ENCODE results near the gene PRR20A.
"Not testable (repeated sequence)": the region's sequence is repeated elsewhere in the genome, so short reads cannot be mapped to it uniquely, and the experiment has no call there.

PRR20A gene

DNA sequence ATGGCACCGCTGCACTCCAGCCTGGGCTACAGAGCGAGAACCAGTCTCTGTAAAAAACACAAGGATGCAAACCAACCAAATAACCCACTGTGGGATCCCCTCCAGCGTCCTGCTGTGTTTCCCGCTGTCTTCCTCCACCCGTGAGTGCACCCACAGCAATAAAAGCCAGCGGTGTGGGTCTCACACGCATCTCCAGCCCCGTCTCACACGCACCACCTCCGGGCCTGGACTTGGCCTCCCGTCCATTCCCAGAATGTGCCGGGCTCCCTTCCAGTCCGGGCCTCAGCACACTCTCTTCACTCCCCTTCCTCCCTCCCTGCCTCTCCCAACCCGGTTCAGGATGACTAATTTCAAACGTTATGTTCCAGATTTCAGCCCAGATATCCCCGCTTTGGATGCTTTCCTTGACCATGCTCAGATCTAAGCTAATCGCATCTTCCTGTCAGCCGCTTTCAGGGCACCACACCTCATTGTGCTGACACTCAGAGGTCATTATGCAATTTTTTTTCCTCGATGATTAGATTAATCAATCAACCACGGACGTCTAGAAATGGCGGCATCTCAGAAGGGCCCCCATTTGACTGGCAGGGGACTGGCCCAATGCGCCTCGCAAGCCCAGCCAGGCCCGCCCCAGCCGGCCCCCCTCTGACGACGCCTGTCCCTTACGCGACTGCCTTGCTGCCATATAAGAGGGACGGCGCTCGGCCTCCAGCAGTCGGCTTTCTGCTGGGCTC is at the start of gene PRR20A:
Gene PRR20A, plus strand, starts transcription at position 684 of the 734 bp plus-strand sequence. CDS start 387 bp downstream, outside the sequence.
- not testable (repeated sequence) for DNase-seq

DNA sequence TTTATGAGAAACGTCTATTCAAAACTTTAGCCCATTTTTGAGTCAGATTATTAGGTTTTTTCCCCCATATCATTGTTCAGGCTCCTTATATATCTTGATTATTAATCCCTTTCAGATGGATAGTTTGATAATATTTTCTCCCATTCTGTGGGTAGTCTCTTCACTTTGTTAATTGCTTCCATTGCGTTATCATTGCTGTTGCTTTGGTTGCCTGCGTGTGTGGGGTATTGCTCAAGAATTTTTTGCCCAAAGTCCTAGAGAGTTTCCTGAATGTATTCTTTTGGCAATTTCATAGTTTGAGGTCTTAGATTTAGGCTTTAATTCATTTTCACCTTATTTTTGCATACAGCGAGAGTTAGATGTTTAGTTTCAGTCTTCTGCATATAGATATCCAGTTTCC is 25.8 kb upstream of the PRR20A start:
- DNase-seq = no peak

DNA sequence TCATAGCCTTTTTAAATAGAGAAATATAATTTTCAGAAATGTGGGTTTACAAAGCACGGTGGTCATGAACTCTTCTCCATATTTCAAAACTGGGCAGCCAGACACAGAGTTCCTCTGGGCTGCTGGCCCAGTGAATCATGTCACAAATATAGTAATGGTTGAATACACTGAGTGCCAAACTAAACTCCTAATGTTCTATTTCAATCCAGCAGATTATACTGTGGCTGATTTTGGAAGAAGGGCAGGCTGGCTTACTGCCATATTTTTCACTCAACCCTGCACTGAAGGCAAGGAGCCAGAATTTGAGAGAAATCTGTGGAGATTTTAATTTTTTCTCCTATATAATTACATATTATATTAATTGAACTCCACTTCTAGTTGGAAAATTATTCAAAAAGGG is 17.0 kb upstream of the PRR20A start:
- no peak for DNase-seq

DNA sequence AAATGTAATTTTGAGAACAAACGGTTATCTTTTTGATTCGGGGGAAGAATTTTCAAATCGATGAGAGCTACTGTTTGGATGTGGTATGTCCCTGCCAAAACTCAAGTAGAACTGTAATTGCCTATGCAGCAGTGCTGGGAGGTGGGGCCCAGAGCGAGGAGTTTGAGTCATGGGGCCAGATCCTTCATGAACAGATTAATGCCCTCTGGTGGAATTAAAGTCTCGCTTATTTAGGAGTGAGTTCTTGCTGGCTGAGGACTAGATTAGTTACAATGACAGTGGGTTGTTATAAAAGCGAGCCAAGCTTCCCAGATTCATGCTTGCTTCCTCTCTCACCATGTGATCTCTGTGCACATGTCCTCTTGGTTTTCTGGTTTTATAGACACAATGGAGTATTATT is 11.8 kb upstream of the PRR20A start:
- no peak for DNase-seq

DNA sequence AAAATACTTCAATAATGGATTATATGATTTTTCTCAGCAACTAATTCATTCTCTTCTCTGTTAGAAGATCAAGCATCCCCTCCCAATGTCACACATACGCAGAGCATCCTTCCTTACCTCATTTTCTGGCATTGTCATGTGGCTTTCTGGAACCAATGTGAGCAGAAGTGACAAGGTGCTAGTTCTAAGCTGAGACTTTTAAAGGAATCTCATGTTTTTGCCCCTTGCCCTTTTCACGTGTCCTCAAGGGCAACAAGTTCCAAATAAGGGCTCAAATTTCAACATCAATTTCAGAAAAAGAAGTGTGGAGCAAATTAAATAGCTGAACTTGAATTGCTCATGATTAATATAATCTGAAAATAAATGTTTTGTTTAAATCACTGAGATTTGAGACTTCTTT is 4.6 kb upstream of the PRR20A start:
- DNase-seq = no peak

DNA sequence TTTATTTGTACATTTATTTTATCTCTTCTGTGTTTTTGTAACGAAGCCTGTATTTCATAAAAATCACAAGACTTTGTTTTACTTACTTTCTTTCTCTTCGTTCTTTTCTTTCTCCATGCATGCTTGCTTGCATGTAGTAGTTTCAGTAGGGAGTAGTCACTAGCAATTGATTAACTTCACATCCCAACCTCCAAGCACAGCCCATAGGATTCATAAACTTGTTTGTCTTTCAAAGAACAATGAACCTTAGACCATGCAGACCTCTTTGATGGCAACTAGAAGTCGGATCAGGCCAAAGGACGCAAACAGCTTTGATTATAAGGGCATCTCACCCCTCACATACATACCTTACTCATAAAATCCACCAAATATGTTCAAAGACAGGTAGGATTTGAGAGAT is 3.1 kb upstream of the PRR20A start:
- DNase-seq = no peak

DNA sequence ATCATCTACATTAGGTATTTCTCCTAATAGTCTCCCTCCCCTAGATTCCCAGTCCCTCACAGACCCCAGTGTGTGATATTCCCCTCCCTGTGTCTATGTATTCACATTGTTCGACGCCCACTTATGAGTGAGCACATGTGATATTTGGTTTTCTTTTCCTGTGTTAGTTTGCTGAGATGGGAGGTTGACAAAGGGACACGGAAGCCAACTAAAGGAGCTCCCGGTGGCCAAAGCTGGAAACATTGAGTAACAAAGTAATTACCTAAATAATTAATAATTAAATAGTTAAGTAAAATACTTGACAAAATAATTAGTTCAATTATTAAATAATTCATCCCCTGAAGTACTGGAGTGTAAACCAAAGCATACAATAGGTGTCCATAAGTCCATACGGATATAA is 1.7 kb upstream of the PRR20A start:
- no peak for DNase-seq

DNA sequence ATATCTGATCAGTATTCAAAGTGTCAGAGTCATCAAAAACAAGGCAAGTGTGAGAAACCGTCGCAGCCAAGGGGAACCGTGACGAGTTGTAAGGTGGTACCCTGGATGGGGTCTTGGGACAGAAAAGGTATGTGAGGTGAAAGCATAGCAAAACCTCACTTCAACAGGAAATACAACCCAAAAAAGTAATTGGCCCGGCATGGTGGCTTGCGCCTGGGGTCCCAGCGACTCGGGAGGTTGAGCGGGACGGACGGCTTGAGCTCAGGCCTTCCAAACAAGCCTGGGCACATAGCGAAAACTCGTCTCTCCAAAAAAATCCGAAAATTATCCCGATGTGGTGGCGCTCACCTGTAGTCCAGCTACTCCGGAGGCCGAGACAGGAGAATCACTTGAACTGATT is 937 bp upstream of the PRR20A start:
- DNase-seq = not testable (repeated sequence)

DNA sequence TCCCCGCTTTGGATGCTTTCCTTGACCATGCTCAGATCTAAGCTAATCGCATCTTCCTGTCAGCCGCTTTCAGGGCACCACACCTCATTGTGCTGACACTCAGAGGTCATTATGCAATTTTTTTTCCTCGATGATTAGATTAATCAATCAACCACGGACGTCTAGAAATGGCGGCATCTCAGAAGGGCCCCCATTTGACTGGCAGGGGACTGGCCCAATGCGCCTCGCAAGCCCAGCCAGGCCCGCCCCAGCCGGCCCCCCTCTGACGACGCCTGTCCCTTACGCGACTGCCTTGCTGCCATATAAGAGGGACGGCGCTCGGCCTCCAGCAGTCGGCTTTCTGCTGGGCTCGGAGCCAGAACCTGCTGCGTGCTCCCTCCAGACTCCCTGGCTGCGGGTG is 6.5 kb downstream of the PRR20A start, which contains the start of gene PRR20B:
Gene PRR20B, plus strand, starts transcription at position 301 of the 400 bp plus-strand sequence. CDS start 387 bp downstream, outside the sequence.
- not testable (repeated sequence) for DNase-seq

DNA sequence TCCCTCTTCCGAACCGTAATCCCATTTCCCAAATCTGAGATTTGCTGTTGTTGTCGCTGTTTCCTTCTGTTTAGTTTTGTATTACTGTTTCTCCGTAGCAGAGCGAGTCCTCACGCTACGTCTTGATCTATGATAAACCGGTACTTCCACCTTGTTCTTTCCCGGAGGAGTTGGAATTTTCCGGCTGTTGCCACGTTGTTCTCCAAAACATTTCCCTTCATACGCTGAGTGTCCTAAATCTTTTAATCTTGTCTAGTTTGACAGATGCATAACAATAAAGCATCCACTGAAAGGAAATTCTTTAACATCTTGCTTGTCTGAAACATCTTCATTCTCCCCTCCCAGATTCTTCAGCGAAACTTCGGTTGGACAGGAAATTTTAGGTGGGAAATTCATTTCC is 7.4 kb downstream of the PRR20A start:
- not testable (repeated sequence) for DNase-seq

DNA sequence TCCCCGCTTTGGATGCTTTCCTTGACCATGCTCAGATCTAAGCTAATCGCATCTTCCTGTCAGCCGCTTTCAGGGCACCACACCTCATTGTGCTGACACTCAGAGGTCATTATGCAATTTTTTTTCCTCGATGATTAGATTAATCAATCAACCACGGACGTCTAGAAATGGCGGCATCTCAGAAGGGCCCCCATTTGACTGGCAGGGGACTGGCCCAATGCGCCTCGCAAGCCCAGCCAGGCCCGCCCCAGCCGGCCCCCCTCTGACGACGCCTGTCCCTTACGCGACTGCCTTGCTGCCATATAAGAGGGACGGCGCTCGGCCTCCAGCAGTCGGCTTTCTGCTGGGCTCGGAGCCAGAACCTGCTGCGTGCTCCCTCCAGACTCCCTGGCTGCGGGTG is 13.0 kb downstream of the PRR20A start, which contains the start of gene PRR20C:
Gene PRR20C, plus strand, starts transcription at position 301 of the 400 bp plus-strand sequence. CDS start 387 bp downstream, outside the sequence.
- DNase-seq = not testable (repeated sequence)

DNA sequence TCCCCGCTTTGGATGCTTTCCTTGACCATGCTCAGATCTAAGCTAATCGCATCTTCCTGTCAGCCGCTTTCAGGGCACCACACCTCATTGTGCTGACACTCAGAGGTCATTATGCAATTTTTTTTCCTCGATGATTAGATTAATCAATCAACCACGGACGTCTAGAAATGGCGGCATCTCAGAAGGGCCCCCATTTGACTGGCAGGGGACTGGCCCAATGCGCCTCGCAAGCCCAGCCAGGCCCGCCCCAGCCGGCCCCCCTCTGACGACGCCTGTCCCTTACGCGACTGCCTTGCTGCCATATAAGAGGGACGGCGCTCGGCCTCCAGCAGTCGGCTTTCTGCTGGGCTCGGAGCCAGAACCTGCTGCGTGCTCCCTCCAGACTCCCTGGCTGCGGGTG is 19.6 kb downstream of the PRR20A start, which contains the start of gene PRR20D:
Gene PRR20D, plus strand, starts transcription at position 301 of the 400 bp plus-strand sequence. CDS start 387 bp downstream, outside the sequence.
- DNase-seq = not testable (repeated sequence)

DNA sequence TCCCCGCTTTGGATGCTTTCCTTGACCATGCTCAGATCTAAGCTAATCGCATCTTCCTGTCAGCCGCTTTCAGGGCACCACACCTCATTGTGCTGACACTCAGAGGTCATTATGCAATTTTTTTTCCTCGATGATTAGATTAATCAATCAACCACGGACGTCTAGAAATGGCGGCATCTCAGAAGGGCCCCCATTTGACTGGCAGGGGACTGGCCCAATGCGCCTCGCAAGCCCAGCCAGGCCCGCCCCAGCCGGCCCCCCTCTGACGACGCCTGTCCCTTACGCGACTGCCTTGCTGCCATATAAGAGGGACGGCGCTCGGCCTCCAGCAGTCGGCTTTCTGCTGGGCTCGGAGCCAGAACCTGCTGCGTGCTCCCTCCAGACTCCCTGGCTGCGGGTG is 26.2 kb downstream of the PRR20A start, which contains the start of gene PRR20E:
Gene PRR20E, plus strand, starts transcription at position 301 of the 400 bp plus-strand sequence. CDS start 387 bp downstream, outside the sequence.
- not testable (repeated sequence) for DNase-seq

DNA sequence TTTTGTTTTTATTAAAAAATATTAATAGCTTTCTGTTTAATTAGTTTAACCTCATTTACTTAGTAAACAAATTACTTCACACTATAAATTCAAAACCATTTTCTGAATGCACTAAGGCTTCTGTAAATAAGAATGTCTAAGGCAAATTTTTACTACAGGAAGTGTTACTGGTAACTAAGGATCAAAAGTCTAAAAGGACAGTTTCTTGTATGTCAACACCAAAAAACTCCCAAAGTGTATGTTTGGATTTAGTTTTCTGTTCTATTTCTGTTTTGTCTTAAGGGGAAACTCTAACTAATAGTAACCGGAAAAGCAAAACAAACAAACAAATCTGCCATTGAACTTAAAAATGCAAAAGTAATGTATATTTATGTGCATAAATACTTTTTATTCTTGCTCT is 50.9 kb downstream of the PRR20A start:
- no peak for DNase-seq

Measured in stimulated activated CD4-positive, alpha-beta T cell treated with anti-CD3 and anti-CD28 coated beads, Interleukin-15, amount 100 ng/mL, for 24 hours (primary cell).